ENCODE data around the gene CREB3L2.

The CREB3L2 gene

GRCh38 chr7:138008588-138009349 is 6.9 kb upstream of the CREB3L2 start:
- H3K4me3 ChIP-seq (ENCODE audit: low read depth, low read length) = no peak overlapping the region
- no peaks in the 10 kb centered on the region for H3K27me3 ChIP-seq (ENCODE audit: insufficient read depth, low read depth, severe bottlenecking)
- H3K27ac ChIP-seq = no peak overlapping the region
- H3K9me3 ChIP-seq (ENCODE audit: severe bottlenecking) = no peaks in the 10 kb centered on the region
- DNase-seq = no peak
- no peaks in the 10 kb centered on the region for H3K36me3 ChIP-seq
- TF ChIP-seq CTCF (IDR thresholded peaks at IDR 0.05; ENCODE audit: low read depth, low read length) = peak; percentile 65

DNA sequence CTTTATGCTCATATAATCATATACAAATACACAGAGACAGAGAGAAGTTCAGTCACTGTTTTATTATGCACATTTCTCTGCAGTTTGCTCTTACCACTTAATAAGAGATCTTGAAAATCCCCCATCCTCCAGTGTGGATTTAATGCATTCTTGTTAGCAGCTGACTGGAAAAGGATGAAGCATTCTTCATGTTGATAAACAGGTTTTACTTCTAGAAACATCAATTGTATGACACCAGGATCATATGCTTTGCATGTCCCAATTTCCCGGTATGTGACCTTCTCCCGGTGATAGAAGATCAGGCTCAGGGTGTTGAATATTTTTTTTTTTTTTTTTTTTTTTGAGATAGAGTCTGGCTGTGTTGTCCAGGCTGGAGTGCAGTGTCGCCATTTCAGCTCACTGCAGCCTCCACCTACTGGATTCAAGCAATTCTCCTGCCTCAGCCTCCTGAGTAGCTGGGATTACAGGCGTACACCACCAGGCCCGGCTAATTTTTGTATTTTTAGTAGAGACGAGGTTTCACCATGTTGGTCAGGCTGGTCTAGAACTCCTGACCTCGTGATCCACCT is 6.2 kb upstream of the CREB3L2 start:
- Histone ChIP-seq H3K4me3 (ENCODE audit: low read depth, low read length) (no peak overlapping the region), H3K9me3 (ENCODE audit: severe bottlenecking) (no peaks in the 10 kb centered on the region), H3K27me3 (ENCODE audit: insufficient read depth, low read depth, severe bottlenecking) (no peaks in the 10 kb centered on the region), H3K36me3 (no peaks in the 10 kb centered on the region), H3K27ac (no peak overlapping the region)
- no peak for DNase-seq
- TF ChIP-seq CTCF (IDR thresholded peaks at IDR 0.05; ENCODE audit: low read depth, low read length) = no peak

GRCh38 chr7:138006106-138006505 is 4.2 kb upstream of the CREB3L2 start:
- DNase-seq = no peak
- TF ChIP-seq CTCF (IDR thresholded peaks at IDR 0.05; ENCODE audit: low read depth, low read length) = no peak
- H3K4me3 ChIP-seq (ENCODE audit: low read depth, low read length) = no peak overlapping the region
- H3K36me3 ChIP-seq = no peaks in the 10 kb centered on the region
- no peak overlapping the region for H3K27ac ChIP-seq
- H3K9me3 ChIP-seq (ENCODE audit: severe bottlenecking) = no peaks in the 10 kb centered on the region
- no peaks in the 10 kb centered on the region for H3K27me3 ChIP-seq (ENCODE audit: insufficient read depth, low read depth, severe bottlenecking)

DNA sequence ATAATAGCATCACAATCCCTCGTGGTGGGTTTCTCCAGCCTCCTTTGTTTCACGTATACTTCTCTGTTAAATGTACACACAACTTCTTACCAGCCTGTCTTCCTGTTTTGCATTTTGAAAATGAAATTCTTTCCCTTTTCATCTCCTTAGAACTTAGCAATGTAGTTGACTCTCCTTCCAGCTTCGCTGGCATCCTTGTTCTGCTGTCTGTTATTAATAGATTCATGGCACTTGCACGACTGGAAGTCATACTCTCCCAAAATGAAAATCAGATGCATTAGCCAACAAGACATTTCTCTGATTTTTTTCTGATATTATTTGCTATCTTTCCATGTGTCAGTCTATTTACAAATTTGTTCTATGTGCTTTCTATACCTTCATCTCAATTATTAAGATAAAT is 3.0 kb upstream of the CREB3L2 start:
- Histone ChIP-seq H3K36me3 (no peaks in the 10 kb centered on the region), H3K27me3 (ENCODE audit: insufficient read depth, low read depth, severe bottlenecking) (no peaks in the 10 kb centered on the region), H3K9me3 (ENCODE audit: severe bottlenecking) (no peaks in the 10 kb centered on the region), H3K27ac (no peak overlapping the region), H3K4me3 (ENCODE audit: low read depth, low read length) (no peak overlapping the region)
- no peak for DNase-seq
- TF ChIP-seq CTCF (IDR thresholded peaks at IDR 0.05; ENCODE audit: low read depth, low read length) = no peak

- H3K4me3 ChIP-seq (ENCODE audit: low read depth, low read length) = no peak overlapping the region
- no peak for DNase-seq
- H3K27ac ChIP-seq = no peak overlapping the region
Observed at GRCh38 chr7:138004046-138004445, 2.2 kb upstream of the CREB3L2 start.

More at GRCh38 chr7:138004046-138004445, 2.2 kb upstream of the CREB3L2 start:
- Histone ChIP-seq H3K27me3 (ENCODE audit: insufficient read depth, low read depth, severe bottlenecking) (no peaks in the 10 kb centered on the region), H3K9me3 (ENCODE audit: severe bottlenecking) (no peaks in the 10 kb centered on the region), H3K36me3 (no peaks in the 10 kb centered on the region)
- no peak for TF ChIP-seq CTCF (IDR thresholded peaks at IDR 0.05; ENCODE audit: low read depth, low read length)
